GM21786 (cell line): ENCODE measurements around the gene PRDX1.
"Not testable (repeated sequence)": the region's sequence is repeated elsewhere in the genome, so short reads cannot be mapped to it uniquely, and the experiment has no call there.

Experiments used
- ATAC-seq: cut with Tn5 transposase; IDR thresholded peaks from one replicate; pipeline ENCODE4 v1.9.1; 2021; ENCODE audit not compliant: unreplicated experiment

The PRDX1 gene

GRCh38 chr1:45536886-45537285 is 15.2 kb upstream of the PRDX1 start:
- ATAC-seq = no peak

- ATAC-seq = no peak
These were observed 14.5 kb upstream of the PRDX1 start for GRCh38 chr1:45535988-45536766.

- no peak for ATAC-seq
These were observed 10.2 kb upstream of the PRDX1 start for GRCh38 chr1:45531873-45532272.

GRCh38 chr1:45530632-45531135 is 9.0 kb upstream of the PRDX1 start:
- no peak for ATAC-seq

GRCh38 chr1:45526135-45526644 is 4.5 kb upstream of the PRDX1 start:
- no peak for ATAC-seq

GRCh38 chr1:45523975-45524374 is 2.3 kb upstream of the PRDX1 start:
- not testable (repeated sequence) for ATAC-seq

- ATAC-seq = not testable (repeated sequence)
These were observed 1.8 kb upstream of the PRDX1 start for GRCh38 chr1:45523516-45523915.

GRCh38 chr1:45522324-45523104 is 830 bp upstream of the PRDX1 start:
- ATAC-seq = no peak

- ATAC-seq = not testable (repeated sequence)
These were observed 1.9 kb downstream of the PRDX1 start for GRCh38 chr1:45519774-45520173.

GRCh38 chr1:45518910-45519309 is 2.8 kb downstream of the PRDX1 start:
- ATAC-seq = no peak

- not testable (repeated sequence) for ATAC-seq
These were observed 3.3 kb downstream of the PRDX1 start for GRCh38 chr1:45518366-45518765.

GRCh38 chr1:45516465-45516864 is 5.2 kb downstream of the PRDX1 start:
- no peak for ATAC-seq

- ATAC-seq = no peak
These were observed 5.6 kb downstream of the PRDX1 start for GRCh38 chr1:45516036-45516435.

- ATAC-seq = not testable (repeated sequence)
These were observed 8.0 kb downstream of the PRDX1 start for GRCh38 chr1:45513532-45514260.

- ATAC-seq = no peak
These were observed 9.0 kb downstream of the PRDX1 start for GRCh38 chr1:45512641-45513054.

- ATAC-seq = no peak
These were observed 10.6 kb downstream of the PRDX1 start for GRCh38 chr1:45510972-45511527.

- no peak for ATAC-seq
These were observed 11.4 kb downstream of the PRDX1 start for GRCh38 chr1:45510036-45510971.

- ATAC-seq = no peak
These were observed 13.2 kb downstream of the PRDX1 start for GRCh38 chr1:45508295-45509151.

GRCh38 chr1:45507893-45508292 is 13.8 kb downstream of the PRDX1 start:
- no peak for ATAC-seq
